ELF-1 (cell line): Measurements from ENCODE around the gene NUB1.

Experiments
- DNase-seq: peaks from one replicate; pipeline ENCODE4 v3.0.0-alpha.2; 2016; ENCODE audit warnings: low read depth, low spot score

The NUB1 gene

DNA sequence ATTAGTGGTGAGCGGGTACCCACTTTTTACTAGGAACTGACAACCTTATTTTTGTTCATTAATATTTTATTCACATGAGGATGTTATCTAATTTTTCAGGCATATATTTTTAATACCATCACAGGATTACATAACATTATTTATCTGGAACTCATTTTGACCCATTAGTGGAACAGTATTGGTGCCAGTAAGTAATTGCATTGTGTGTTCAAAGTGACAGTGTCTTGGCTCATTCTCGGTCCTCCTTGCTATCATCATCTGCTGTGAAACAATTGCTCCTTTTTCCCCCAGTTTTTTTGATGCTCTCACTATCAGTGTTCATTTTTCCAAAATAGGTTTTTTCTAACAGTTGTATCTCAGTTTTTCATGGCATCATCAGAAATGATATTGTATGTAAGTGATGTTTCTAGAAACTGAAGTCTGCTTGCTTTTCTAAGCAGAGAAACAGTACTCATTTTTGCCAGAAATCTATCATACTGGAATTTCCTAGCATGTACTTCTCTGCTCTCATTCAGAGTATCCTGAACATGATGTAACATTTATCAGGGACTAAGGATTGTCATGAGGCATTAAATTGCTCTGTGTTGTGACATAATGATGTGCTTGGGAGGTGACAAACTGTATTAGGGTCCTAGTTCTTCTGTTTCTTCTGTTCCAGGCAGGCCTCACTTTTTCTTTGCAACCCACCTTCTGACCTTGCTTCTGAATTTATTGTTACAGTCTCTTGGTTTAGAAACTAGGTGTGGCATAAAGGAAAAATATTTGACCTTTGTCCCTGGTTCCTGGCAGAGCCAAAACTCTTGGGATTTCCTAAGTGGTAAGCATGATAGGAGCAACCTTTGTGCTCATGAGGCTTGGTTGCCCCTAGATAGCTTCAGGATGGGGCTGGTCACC is 4.2 kb downstream of the NUB1 start:
- no peak for DNase-seq

- DNase-seq, result no peak
Observed at GRCh38 chr7:151346470-151346769, 4.8 kb downstream of the NUB1 start.

DNA sequence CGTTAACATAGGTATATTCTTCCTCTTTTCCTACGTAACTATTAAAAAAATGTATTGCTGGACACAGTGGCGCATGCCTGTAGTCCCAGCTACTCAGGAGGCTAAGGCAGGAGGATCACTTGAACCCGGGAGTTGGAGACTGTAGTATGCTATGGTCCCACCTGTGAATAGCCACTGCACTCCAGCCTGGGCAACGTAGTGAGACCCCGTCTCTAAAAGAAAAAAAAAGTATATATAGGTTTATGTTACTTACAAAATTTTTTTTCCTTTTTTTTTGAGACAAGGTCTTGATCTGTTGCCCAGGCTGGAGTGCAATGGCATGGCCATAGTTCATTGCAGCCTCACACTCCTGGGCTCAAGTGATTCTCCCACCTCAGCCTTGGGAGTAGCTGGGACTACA is 5.6 kb downstream of the NUB1 start:
- no peak for DNase-seq

GRCh38 chr7:151348970-151349369 is 7.4 kb downstream of the NUB1 start:
- DNase-seq, result no peak

DNA sequence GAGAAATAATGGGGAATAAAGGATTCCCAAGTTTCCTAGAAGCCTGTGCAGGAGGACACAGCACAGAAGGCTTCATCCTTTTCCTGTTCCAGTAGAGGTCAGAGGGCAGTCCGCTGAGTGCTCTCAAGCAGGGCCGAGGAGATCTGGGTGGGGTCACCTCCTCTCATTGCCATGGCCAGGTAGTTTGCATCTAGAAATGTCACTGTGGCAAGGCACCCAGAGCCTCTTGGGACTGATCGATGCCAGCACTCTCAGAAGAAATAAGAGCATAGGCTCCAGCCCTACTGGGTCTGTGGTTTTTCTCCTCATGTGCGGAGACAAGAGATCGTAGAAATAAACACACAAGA is 7.9 kb downstream of the NUB1 start:
- no peak for DNase-seq

GRCh38 chr7:151351027-151351426 is 9.4 kb downstream of the NUB1 start:
- peak; percentile 45 for DNase-seq

DNA sequence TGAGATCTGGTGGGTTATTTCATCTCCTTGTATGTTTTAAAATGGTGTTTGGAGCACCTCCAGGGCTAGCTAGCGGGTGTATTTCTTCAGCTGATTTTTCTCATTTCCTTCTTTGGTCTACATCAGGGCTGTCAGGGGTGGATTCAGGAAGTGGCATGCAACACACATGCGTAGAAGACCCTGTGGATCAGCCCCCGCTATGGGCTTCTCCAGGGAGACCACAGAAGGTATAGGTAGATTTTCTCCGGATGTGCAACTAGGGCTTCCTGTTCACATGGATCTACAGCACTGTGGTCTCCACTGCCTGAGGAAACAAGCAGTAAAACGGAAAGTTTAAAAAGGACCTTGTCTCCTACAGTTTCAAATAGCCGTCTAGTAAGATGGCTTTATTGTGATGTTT is 10.4 kb downstream of the NUB1 start:
- no peak for DNase-seq

GRCh38 chr7:151352512-151352911 is 10.9 kb downstream of the NUB1 start:
- DNase-seq, result no peak

- no peak for DNase-seq
Observed at GRCh38 chr7:151361193-151361959, 19.8 kb downstream of the NUB1 start.

- no peak for DNase-seq
Observed at GRCh38 chr7:151363182-151363581, 21.6 kb downstream of the NUB1 start.

DNA sequence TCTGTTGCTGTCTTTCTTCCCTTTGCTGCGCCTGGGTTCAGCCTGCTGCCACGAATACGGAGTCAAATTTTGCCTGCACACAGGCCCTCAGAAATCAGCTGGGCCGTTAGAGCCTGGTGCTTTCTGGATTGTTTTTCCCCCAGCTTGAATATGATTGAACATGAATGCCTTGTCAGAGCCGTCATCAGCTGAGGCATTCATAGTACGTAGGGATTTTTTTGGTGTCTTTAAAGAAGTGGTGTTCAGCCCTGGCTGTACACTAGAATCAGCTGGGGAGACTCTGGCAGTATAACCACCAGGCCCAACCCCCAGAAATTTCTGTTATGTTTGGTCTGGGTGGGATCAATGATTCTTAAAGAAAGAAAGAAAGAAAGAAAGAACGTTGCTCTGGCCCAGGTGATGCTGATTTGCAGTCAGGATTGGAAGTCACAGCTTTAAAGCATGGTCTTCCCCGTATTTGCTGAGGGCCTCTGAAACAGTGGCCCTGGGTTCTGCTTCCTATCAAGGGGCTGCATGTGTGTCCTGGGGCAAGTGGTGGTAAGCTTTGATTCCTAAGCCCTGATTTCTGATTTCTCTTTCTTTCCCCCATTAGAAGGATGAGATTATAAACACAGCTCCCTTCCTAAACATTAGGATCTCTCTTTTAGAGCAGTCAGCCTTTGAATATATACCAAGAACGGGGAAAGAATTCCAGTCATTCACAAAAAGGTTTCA is 24.7 kb downstream of the NUB1 start:
- no peak for DNase-seq

DNA sequence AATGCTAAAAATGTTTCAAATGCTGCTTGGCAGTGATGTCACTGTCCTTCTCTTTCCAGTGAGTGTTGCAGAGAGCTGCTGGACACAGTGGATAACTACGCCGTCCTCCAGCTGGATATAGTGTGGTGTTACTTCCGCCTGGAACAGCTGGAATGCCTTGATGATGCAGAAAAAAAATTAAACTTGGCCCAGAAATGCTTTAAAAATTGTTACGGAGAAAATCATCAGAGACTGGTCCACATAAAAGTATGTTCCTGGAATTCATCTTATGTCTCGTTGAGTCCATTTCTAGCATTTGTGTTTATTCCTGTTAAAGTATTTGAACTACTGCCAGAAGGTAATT is 25.2 kb downstream of the NUB1 start:
- no peak for DNase-seq

DNA sequence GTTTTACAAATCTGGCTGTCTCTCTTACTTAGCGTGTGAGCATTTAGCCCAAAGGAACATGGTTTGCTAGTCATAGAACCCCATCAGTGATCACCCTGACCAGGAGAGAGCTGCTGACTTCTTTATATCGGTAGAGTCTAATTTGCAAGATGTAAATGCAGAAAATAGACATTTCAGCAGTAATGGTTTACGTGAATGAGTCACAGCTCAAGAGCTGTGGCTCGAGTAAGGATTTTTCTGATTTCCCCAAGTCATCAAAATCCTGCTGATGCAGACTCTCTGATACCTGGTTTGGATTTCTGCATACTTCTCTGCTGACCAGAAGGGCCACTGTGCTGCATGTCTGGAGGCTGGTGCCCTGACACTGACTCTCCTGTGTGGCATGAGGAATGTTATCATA is 25.7 kb downstream of the NUB1 start:
- DNase-seq, result no peak

DNA sequence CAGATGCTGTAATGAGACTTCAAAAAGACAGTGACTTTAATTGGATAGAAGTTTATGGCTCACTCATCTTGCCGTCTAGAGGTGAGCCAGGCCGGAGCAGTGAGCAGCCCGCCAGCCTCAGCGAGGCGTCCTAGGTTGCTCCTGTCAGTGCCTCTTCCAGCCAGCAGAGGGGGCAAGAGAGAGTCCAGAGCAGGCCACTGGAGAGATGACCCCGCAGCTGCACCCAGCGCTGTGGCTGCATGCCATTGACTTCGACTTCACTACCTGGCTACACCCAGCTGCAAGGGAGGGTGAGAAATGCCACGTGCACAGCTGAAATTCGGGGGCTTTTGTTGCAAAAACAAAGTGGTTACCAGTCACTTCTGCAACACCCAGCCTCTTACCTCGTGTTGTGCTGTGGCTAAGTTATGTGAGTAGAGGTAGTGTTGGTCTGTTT is 26.5 kb downstream of the NUB1 start:
- DNase-seq, result peak; percentile 95

- no peak for DNase-seq
Observed at GRCh38 chr7:151371266-151371665, 29.7 kb downstream of the NUB1 start.

GRCh38 chr7:151372612-151373265 is 31.1 kb downstream of the NUB1 start:
- no peak for DNase-seq

GRCh38 chr7:151373599-151373998 is 32.0 kb downstream of the NUB1 start:
- DNase-seq, result no peak

GRCh38 chr7:151374139-151374538 is 32.5 kb downstream of the NUB1 start:
- DNase-seq, result no peak

DNA sequence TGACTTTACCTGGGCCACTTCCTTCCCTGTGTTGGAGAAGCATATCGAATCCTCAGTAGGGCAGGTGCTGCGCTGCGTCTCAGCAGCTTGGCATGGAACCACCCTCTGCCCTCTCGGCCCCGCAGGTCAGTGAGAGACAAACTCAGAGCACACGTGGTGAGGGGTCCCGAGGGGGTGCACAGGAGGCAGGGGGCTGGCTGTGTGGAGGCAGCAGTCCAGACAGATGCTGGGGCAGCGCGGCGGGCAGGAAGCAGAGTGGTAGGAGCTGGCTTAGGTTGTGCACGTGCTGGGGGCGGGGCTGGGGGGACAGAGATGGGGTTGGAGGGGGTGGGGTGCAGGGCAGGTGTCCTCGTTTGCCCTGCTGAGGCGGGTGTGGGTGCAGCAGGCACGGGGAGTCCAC is 33.1 kb downstream of the NUB1 start:
- DNase-seq, result no peak

GRCh38 chr7:151375530-151376217 is 34.1 kb downstream of the NUB1 start:
- DNase-seq, result no peak

DNA sequence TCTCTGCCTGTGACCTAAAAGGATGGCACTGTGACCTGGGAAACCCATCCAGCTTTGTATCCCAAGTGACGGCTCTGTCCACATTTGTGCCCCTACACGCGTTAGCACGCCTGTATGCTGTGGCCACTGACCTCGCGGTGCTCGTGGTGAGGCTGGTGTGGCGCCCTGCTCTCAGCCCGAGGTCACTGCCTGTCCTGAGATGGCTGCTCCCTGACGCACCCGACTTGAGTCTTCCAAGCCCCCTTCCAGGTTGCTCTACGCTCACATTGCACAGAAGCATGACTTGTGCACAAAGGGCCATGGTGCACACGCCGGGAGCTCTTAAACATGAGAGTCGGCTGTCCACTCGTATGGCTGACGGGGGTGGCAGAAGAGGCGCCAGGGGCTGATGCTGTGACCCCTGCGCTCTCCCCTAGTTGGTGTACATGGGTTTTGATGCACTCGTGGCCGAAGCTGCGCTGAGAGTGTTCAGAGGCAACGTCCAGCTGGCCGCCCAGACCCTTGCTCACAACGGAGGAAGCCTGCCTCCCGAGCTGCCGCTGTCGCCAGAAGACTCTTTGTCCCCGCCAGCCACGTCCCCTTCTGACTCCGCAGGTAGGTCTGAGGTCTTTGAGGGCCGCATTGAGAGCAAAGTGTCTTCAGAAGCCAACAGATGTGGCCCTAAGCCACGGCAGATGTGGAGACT is 34.7 kb downstream of the NUB1 start:
- DNase-seq, result no peak
